WI38 (cell line): Measurements from ENCODE around the gene DNLZ.

ENCODE experiments used
- H3K4me3 ChIP-seq: 2 replicates; pipeline ENCODE4 v1.5.1; 2011; ENCODE audit warnings: low read depth, mild to moderate bottlenecking, control low read depth, low read length
- TF ChIP-seq, protein P1 (sequence below): IDR thresholded peaks from 2 replicates; pipeline ENCODE4 v1.5.1; 2012; ENCODE audit warnings: low read depth, mild to moderate bottlenecking, control low read depth, low read length

Gene DNLZ

DNA sequence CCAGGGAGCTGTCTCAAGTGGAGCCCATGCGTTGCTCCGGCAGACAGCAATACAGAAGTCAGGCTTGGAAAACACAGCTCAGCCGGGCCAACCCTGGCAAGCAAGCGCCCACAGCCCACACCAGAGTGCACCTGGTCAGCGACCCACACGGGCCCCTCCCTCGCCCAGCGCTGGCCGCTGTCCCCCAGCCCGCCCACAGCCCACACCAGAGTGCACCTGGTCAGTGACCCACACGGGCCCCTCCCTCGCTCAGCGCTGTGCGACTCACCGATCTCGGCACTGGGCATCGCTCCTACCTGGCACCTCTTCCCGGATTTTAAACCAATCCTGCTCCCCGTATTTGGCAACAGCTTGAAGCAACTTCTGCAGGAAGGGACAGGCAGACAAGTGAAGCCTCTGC lies 23.7 kb upstream of the DNLZ start:
- TF ChIP-seq, protein P1, sequence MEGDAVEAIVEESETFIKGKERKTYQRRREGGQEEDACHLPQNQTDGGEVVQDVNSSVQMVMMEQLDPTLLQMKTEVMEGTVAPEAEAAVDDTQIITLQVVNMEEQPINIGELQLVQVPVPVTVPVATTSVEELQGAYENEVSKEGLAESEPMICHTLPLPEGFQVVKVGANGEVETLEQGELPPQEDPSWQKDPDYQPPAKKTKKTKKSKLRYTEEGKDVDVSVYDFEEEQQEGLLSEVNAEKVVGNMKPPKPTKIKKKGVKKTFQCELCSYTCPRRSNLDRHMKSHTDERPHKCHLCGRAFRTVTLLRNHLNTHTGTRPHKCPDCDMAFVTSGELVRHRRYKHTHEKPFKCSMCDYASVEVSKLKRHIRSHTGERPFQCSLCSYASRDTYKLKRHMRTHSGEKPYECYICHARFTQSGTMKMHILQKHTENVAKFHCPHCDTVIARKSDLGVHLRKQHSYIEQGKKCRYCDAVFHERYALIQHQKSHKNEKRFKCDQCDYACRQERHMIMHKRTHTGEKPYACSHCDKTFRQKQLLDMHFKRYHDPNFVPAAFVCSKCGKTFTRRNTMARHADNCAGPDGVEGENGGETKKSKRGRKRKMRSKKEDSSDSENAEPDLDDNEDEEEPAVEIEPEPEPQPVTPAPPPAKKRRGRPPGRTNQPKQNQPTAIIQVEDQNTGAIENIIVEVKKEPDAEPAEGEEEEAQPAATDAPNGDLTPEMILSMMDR, result no peak
- no peak overlapping the region for H3K4me3 ChIP-seq

DNA sequence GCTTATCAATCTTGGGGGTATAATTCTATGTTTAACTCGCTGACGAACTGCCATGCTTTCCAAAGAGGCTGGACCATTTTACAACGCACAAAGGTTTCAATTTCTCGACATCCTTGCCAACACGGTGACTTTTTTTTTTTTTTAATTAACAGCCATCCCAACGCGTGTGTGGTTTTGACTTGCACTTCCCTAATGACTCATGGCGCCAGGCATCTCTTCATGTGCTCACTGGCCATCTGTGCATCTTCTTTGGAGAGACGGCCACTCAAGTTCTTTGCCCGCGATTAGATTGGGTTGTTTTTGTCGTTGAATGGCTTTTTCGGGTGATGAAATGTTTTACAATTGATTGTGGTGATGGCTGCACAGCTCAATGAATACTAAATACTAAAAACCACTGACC lies 22.5 kb upstream of the DNLZ start:
- TF ChIP-seq, protein P1, result no peak
- H3K4me3 ChIP-seq, result no peak overlapping the region

DNA sequence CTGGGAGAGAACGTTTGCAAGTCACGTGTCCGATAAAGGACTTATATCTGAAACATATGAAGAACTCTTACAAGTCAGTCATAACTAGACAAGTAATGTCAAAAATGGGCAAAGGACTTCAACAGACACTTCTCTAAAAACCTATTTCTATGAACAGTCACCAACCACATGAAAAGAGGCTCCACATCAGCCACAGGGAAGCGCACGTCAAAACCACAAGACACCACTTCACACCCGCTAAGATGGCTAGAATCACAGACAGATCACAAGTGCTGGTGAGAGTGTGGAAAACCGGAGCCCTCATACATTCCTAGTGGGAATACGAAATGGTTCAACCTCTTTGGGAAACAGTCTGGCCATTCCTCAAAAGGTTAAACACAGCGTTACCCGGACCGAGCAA lies 21.5 kb upstream of the DNLZ start:
- no peak overlapping the region for H3K4me3 ChIP-seq
- TF ChIP-seq, protein P1, result no peak

DNA sequence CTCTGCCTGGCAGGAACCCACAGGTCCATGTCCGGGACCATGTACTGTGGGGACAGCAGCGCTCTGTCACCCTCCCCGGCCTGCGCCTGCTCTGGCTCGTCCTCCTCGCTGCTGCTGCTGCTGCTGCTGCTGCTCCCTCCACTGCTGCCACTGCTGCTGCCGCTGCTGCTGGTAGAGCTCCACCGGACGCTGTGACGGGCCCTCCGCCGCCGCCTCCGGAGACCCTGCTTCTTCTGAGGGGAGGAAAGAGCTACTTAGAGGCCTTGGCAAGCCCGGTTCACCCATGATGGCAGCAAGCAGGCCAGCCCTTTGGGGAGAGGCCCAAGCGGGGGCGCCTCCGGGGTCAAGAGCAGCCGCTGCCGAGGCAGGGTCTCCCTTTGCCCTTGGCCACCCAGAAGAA lies 19.9 kb upstream of the DNLZ start:
- TF ChIP-seq, protein P1, result no peak

DNA sequence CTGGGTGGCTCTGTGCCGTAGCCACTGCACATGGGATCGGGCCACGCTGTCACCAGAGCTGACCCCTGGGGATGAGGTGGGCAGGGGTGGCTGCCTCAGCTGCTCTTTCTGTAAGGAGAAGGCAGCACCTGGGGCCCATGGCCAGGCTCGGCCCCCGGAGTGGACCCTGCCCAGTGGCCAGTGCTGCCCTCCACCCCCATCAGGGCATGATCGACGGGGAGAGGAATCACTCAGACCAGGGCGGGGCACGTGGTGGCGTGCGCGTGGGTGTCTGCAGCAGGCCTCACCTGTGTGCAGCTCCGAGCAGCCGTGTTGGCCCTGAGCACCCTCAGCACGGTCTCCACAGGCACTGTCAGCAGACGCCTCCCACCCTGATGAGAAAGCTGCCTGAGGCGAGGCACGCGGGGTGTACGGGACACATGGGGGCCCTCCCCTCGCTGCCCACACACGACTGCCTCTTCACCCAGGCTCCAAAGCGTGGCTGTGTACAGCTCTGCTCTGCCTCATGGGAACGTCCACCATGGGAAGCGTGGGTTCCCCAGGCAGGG lies 18.5 kb upstream of the DNLZ start:
- H3K4me3 ChIP-seq, result no peak overlapping the region
- TF ChIP-seq, protein P1, result no peak

More for the DNA sequence above, 19.9 kb upstream of the DNLZ start:
- H3K4me3 ChIP-seq, result no peak overlapping the region

DNA sequence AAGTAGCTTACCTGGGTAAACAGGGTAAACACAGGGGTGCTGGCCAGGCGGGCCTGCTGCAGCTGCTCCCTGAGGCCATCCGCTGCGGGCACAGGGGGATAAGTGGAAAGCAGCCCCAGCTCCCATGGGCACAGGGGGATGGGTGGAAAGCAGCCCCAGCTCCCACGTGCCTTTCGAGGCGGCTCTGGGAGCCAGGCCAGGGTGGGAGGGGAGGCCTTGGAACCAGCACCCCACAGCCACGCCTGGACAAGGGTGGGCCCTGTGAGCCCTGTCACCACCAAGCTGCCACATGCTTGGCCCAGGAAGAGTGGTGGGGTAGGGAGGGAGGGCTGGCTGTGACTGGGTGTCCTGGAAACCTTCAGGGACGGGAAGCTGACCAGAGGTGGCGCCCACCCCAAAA lies 17.8 kb upstream of the DNLZ start:
- H3K4me3 ChIP-seq, result no peak overlapping the region

DNA sequence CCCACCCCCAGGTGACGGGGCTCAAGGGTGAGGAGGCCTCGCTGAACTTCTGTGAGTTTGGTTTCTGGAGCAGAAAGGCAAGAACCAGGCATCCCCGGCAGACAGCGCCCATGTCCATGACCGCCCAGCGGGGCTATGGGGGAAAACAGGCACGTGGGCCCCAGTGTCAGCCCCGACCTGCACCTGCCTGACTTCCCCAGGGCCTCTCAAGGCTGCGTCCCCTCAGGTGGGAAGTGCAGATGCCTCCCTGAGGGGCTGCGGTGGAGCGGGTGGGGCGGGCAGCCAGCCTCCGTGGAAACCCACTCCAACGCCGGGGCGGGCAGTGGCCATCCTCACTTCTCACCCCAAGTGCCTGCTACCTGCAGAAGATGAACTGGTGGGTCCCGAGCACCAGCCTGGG lies 16.8 kb upstream of the DNLZ start:
- no peak overlapping the region for H3K4me3 ChIP-seq
- TF ChIP-seq, protein P1, result no peak

More for the DNA sequence above, 17.8 kb upstream of the DNLZ start:
- TF ChIP-seq, protein P1, result no peak
